Mononuclear cell (primary cell): ENCODE data around the gene MYO10. TPM values are rescaled to one million over a fixed set of nuclear protein-coding genes. Genes with fewer than 3 reads are reported as not detected.
"Not testable (repeated sequence)": the region's sequence is repeated elsewhere in the genome, so short reads cannot be mapped to it uniquely, and the experiment has no call there.

ENCODE experiments used
- H3K27me3 ChIP-seq: 2 replicates; pipeline ENCODE4 v1.6.0; 2011; ENCODE audit warnings: low read length, control low read depth; ENCODE audit not compliant: insufficient read depth
- H3K4me1 ChIP-seq: 2 replicates; pipeline ENCODE4 v1.5.1; 2011; ENCODE audit warnings: mild to moderate bottlenecking, low read length, control low read depth; ENCODE audit not compliant: insufficient read depth
- H3K4me3 ChIP-seq: 2 replicates; pipeline ENCODE4 v1.5.1; 2011; ENCODE audit warnings: mild to moderate bottlenecking, low read length, moderate library complexity
- H3K9me3 ChIP-seq: 2 replicates; pipeline ENCODE4 v1.5.1; 2011; ENCODE audit warnings: low read depth, mild to moderate bottlenecking, control low read depth, low read length
- total RNA-seq: library from RNA; depleted of rRNA; stranded (reverse); fragments of >200 nt; gene quantifications from one replicate; pipeline ENCODE4 v1.2.3, GENCODE V29; 2012

Gene MYO10
- total RNA-seq, 1 donor, result 1.0 TPM

DNA sequence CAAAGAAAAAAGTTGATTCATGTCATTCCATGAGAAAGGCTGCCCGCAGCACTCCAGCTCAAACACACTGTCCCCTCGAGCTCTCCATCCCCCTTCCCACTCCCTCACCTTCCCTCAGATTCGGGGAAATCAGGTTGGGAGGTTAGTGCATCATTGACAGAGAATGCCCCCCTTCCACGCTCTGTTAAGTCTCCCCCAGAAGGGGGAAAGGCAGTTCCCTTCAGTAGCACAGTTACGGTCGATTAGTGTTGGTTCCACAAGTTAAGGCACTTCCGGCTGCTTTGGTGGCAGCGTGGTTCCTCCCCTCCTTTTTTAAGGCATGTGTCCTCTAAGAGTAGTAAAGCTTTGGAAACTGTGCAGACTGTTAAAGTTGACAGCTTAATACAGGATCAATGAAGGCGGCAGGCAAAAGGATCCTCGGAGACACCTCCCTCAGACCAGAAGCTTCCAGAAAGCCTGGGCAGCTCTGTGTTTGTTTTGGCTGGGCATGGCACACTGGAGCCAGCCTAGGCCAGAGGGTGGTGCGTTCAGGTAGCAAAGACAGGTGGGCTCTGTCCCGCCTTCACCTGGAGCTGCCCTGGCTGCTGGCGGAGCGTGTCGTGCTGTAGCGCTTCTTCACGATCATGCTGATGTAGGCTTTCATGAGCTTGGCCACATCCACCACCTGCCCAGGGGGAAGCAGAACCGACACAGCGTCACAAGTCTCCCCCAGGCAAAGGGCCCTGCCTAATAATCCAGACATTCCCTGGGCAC is 269.8 kb downstream of the MYO10 start:
- no peaks in the 10 kb centered on the region for H3K4me1 ChIP-seq
- no peaks in the 10 kb centered on the region for H3K27me3 ChIP-seq
- H3K9me3 ChIP-seq, result no peaks in the 10 kb centered on the region
- no peak overlapping the region for H3K4me3 ChIP-seq

DNA sequence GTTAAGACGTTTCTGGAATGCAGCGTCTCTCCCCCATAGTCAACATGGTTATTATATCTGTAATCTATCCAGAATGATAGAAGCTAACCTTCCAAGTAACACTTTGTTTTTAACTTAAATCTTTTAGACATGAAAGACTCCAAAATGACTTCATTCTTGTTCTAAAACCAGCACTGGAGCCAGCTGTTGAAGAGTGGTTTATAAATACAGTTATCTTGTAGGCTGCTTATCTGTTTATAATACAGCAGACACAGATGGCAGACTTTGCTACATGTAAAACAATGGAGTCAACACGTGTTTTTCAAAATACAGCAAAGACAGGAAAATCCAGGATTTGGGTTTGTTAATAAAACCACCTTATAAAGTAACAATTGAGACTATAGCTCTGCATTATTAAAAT is 270.5 kb downstream of the MYO10 start:
- Histone ChIP-seq H3K4me1 (no peaks in the 10 kb centered on the region), H3K9me3 (no peaks in the 10 kb centered on the region), H3K4me3 (no peak overlapping the region)

DNA sequence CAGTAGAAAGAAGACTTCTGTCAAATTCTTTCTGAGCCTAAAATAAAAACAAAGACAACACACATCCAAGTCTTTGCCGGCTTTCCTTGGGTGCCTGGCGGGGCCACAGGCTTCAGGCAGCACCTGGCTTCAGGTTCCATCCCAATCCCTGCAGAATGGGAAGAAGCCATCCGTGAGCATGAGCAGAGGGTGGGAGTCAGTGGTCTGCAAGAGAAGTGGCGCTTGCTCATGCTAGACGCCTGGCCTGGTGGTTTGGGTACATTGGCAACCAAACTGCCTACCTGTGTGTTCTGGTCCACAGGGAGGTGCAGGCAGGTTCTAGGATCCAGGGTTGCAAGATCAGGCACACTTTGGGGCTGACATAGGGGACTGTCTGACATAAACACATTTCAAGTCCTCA is 271.7 kb downstream of the MYO10 start:
- H3K4me1 ChIP-seq, result no peaks in the 10 kb centered on the region
- no peaks in the 10 kb centered on the region for H3K27me3 ChIP-seq
- H3K9me3 ChIP-seq, result no peaks in the 10 kb centered on the region
- no peak overlapping the region for H3K4me3 ChIP-seq

More for the DNA sequence above, 270.5 kb downstream of the MYO10 start:
- H3K27me3 ChIP-seq, result no peaks in the 10 kb centered on the region

DNA sequence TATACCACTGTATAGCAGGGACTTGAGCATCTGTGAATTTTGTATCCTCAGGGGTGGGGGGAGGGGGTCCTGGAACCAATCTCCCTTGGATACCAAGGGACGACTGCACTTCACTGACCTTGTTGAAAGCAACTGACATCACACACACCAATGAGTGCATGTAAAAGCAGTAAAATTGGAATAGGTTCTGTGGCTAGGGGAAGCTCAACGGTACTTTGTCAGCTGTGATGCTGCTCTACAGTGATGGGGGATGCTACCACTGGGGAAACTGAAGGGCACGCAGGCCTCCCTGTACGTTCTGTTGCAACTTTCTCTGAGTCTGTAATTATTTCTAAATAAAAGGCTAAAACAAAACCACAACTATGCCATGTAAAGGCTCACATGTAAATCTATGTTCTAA is 272.2 kb downstream of the MYO10 start:
- Histone ChIP-seq H3K27me3 (no peaks in the 10 kb centered on the region), H3K4me3 (no peak overlapping the region), H3K4me1 (no peaks in the 10 kb centered on the region), H3K9me3 (no peaks in the 10 kb centered on the region)

DNA sequence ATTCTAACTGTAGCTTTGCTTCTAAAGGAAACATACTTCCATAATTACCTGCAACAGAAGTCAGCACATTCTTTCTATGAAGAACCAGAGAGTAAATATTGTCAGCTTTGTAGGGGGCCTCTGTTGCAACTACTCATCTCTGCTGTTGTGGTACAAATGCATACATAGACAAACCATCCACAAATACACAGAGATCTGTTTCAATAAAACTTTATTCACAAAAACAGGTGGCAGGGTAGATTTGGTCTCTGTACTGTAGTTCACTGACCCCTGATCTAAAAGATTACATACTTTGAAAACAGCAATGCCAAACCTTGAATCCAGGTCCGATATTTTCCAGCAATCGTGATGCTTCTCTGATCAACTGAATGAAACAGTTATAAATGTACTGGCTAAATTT is 274.4 kb downstream of the MYO10 start:
- no peaks in the 10 kb centered on the region for H3K9me3 ChIP-seq
- H3K27me3 ChIP-seq, result no peaks in the 10 kb centered on the region
- no peak overlapping the region for H3K4me3 ChIP-seq
- H3K4me1 ChIP-seq, result no peaks in the 10 kb centered on the region

- no peaks in the 10 kb centered on the region for H3K4me1 ChIP-seq
- H3K27me3 ChIP-seq, result no peaks in the 10 kb centered on the region
- H3K9me3 ChIP-seq, result no peaks in the 10 kb centered on the region
- H3K4me3 ChIP-seq, result no peak overlapping the region
Observed at GRCh38 chr5:16660982-16661381, 275.1 kb downstream of the MYO10 start.

DNA sequence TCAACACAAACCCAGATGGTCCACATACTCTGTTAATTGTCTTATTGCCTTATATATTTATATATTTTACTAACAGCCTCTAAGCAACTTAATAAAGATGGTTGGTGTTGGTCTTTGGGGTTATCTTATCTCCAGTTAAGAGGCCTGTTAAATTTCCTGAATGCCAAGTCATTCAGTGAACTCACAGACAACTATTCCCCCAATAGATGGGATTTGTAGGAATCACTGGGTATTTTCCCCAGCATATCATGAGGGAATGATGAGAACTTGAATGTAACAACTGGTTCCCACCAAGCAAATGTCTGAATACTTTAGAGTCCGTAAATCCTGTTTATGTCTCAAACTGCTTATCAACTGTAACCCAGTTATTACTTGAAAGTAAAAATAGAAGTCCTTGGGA is 276.6 kb downstream of the MYO10 start:
- Histone ChIP-seq H3K4me1 (no peaks in the 10 kb centered on the region), H3K4me3 (no peak overlapping the region), H3K9me3 (no peaks in the 10 kb centered on the region), H3K27me3 (no peaks in the 10 kb centered on the region)

DNA sequence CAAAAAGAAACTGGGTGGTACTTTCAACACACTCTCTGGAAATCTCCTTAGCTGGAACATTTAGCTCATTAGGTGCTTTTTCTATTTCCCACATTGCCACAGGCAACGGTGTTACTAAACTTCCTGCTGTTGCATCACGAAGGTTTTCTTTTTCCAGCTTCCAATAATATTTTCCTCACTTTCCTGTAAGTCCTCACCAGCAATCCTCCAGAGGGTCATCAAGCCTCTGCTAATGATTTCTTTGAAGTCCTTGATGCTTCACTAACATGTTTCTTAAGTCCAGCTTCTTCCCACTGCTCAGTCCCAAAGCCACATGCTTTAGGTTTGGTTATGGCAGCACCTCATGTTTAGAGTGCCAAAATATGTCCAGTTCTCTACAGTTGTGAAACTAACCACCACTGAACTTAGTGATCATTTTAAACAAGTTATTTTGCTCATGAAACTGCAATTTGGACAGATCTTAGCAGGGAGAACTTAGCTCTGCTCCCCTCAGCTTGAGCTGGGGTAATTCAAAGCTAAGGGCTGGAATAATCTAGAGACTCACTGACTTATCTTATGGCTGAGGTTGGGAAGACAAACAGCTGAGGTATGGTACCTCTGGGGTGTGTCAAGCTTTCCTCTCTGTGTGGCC is 279.4 kb downstream of the MYO10 start:
- Histone ChIP-seq H3K27me3 (no peaks in the 10 kb centered on the region), H3K4me3 (no peak overlapping the region), H3K4me1 (no peaks in the 10 kb centered on the region), H3K9me3 (no peaks in the 10 kb centered on the region)

DNA sequence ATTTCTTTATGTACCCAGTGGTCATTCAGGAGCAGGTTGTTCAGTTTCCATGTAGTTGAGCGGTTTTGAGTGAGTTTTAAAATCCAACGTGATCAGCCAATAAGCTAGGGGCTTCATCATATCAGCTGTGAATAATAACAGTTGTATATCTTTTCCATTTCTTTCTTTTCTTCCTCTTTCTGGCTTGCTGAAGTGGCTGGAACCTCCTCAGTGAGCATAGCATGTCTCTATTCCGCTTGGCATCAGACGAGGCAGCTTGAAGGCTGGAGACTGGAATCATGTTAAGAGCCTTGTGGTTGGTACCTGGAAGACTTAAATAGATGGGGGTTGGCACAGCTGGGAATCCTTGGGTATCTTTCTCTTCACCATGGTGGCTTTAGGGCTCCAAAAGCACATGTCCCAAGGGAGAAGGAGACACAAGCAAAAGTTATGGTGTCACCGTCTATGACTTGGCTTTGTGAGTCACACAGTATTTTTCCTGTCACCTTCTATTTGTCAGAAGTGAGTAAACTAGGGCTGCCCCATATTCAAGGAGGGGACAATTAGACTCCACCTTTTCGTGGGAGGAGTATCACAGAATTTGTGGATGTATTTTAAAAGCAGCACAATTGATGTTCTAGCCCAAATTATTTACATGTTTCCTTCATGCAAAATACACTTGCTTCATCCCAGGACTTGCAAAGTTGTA is 281.3 kb downstream of the MYO10 start:
- no peak overlapping the region for H3K4me3 ChIP-seq
- H3K27me3 ChIP-seq, result no peaks in the 10 kb centered on the region
- H3K4me1 ChIP-seq, result no peaks in the 10 kb centered on the region

GRCh38 chr5:16648739-16649138 is 287.3 kb downstream of the MYO10 start:
- not testable (repeated sequence) for H3K4me1 ChIP-seq, H3K27me3 ChIP-seq, H3K4me3 ChIP-seq, H3K9me3 ChIP-seq

More for the DNA sequence above, 281.3 kb downstream of the MYO10 start:
- no peaks in the 10 kb centered on the region for H3K9me3 ChIP-seq

- Histone ChIP-seq H3K4me1 (no peaks in the 10 kb centered on the region), H3K4me3 (no peak overlapping the region), H3K27me3 (no peaks in the 10 kb centered on the region), H3K9me3 (no peaks in the 10 kb centered on the region)
Observed at GRCh38 chr5:16644301-16644889, 291.7 kb downstream of the MYO10 start.

GRCh38 chr5:16642867-16643266 is 293.2 kb downstream of the MYO10 start:
- no peaks in the 10 kb centered on the region for H3K27me3 ChIP-seq
- H3K4me3 ChIP-seq, result no peak overlapping the region
- no peaks in the 10 kb centered on the region for H3K4me1 ChIP-seq
- H3K9me3 ChIP-seq, result no peaks in the 10 kb centered on the region

- H3K4me3 ChIP-seq, result no peak overlapping the region
- no peaks in the 10 kb centered on the region for H3K9me3 ChIP-seq
- no peaks in the 10 kb centered on the region for H3K4me1 ChIP-seq
- no peaks in the 10 kb centered on the region for H3K27me3 ChIP-seq
Observed at GRCh38 chr5:16639206-16639605, 296.9 kb downstream of the MYO10 start.

- Histone ChIP-seq H3K27me3 (no peaks in the 10 kb centered on the region), H3K4me1 (peaks cover 63% of the 10 kb centered on the region), H3K4me3 (no peak overlapping the region), H3K9me3 (no peaks in the 10 kb centered on the region)
Observed at GRCh38 chr5:16628376-16628775, 307.7 kb downstream of the MYO10 start.

DNA sequence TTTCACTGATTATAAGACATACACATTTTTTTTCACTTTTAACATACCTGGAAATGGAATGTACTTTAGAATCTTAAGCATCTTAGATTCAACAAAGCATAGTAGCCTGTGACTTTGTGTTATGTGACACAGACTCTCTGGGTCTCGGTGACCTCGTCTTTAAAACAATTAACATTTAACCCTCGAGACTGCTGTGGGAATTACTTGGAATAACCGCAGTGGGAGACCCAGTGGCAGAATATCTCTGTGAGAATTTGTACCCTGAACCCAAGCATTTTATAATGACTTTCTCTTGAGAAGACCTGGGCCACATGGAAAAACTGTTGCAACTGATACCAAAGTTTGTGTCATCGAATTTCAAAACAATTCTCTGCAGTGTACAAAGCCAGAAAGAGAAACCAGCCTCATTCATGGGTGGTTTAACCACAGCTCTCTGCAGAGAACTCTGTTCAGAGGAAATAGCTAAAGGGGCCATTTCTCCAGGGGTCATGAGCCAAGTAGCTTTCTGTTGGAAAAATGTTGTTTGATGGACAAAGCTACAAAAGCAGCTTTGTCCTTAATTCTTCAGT is 309.3 kb downstream of the MYO10 start:
- Histone ChIP-seq H3K9me3 (no peaks in the 10 kb centered on the region), H3K4me1 (peaks cover 63% of the 10 kb centered on the region), H3K27me3 (no peaks in the 10 kb centered on the region), H3K4me3 (no peak overlapping the region)
